Effector memory CD8-positive, alpha-beta T cell (primary cell): ENCODE results near the gene PTPRM.

Source experiments
- ATAC-seq: fragments of 150-1000 bp; cut with Tn5 transposase; replicated peaks from 2 replicates; pipeline ENCODE4 v1.10.0; 2021; ENCODE audit warnings: mild to moderate bottlenecking, moderate library complexity
- DNase-seq, 3 experiments: peaks; one replicate each; pipeline ENCODE4 v3.0.0; 2021
- H3K27ac Mint-ChIP-seq, 2 donors: one replicate each; pipeline ENCODE4 v1.8.0; 2022; ENCODE audit warnings: mild to moderate bottlenecking in 2 of 2, mixed read lengths in 2 of 2, moderate library complexity in 2 of 2
- H3K27me3 Mint-ChIP-seq, 2 donors: one replicate each; pipeline ENCODE4 v1.8.0; 2022; ENCODE audit warnings: mixed read lengths in 2 of 2
- H3K36me3 Mint-ChIP-seq: one replicate; pipeline ENCODE4 v1.8.0; 2022; ENCODE audit warnings: mild to moderate bottlenecking, moderate library complexity, mixed read lengths; ENCODE audit not compliant: insufficient read depth
- H3K4me1 Mint-ChIP-seq, 2 donors: one replicate each; pipeline ENCODE4 v1.8.0; 2022; ENCODE audit warnings: low read depth in 2 of 2, mixed read lengths in 2 of 2
- H3K4me3 Mint-ChIP-seq, 2 donors: one replicate each; pipeline ENCODE4 v1.8.0; 2022; ENCODE audit warnings: mild to moderate bottlenecking in 2 of 2, mixed read lengths in 2 of 2, moderate library complexity in 2 of 2
- H3K9me3 Mint-ChIP-seq, 2 donors: one replicate each; pipeline ENCODE4 v1.8.0; 2022; ENCODE audit warnings: mixed read lengths in 2 of 2

The PTPRM gene

DNA sequence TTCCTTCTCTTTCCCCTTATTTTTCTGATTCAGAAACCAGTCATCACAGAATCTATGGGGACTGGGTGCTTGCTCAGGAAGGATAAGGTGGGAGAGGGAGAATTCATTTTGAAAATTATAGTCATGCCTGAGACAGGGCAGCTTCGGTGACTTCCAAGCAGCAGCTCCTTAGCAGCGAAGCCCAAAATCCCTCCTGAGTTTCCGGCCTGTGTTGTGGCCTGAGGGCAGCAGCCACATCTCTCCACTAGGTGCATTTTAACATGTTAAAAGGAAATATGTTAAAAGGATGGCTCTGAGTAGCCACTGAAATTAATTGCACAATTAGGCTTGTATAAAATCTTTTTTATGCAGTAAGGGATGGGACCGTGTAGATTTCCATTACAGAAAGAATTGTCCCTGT lies 835.1 kb downstream of the PTPRM start:
- H3K27me3 Mint-ChIP-seq = no peaks in the 10 kb centered on the region

DNA sequence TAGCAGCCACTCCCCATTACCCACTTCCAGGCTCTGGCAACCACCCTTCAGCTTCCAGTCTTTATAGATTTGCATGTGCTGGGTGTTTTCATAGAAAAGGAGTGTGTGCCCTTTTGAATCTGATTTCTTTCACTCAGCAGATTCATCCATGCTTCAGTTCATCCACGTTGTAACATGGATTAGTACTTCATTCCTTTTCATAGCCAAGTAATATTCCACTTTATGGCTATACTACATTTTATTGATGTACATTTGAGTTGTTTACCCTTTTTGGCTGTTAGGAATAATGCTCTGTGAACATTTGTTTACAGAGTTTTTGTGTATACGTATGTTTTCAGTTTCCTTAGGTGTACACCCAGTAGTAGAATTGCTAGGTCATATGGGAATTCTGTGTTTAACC lies 836.6 kb downstream of the PTPRM start:
- no peaks in the 10 kb centered on the region for H3K4me1 Mint-ChIP-seq
- H3K4me3 Mint-ChIP-seq = no peak overlapping the region

More for the DNA sequence above, 835.1 kb downstream of the PTPRM start:
- peaks cover 0 to 8% of the 10 kb centered on the region in 2 donors for H3K9me3 Mint-ChIP-seq
- H3K4me1 Mint-ChIP-seq = no peaks in the 10 kb centered on the region
- no peak overlapping the region for H3K27ac Mint-ChIP-seq
- no peak overlapping the region for H3K4me3 Mint-ChIP-seq
- ATAC-seq (no peak), DNase-seq (no peak)
- H3K36me3 Mint-ChIP-seq = peaks cover 12% of the 10 kb centered on the region

GRCh38 chr18:8406186-8406867 lies 839.2 kb downstream of the PTPRM start:
- Mint-ChIP-seq H3K4me3 (no peak overlapping the region), H3K27me3 (no peaks in the 10 kb centered on the region), H3K4me1 (no peaks in the 10 kb centered on the region), H3K36me3 (no peaks in the 10 kb centered on the region), H3K27ac (no peak overlapping the region), H3K9me3 (peaks cover 6 to 26% of the 10 kb centered on the region in 2 donors)
- ATAC-seq (no peak), DNase-seq (no peak)

More for the DNA sequence above, 836.6 kb downstream of the PTPRM start:
- H3K27ac Mint-ChIP-seq = no peak overlapping the region
- ATAC-seq (no peak), DNase-seq (no peak)
- H3K36me3 Mint-ChIP-seq = peaks cover 9% of the 10 kb centered on the region
- H3K9me3 Mint-ChIP-seq = peaks cover 0 to 8% of the 10 kb centered on the region in 2 donors
- no peaks in the 10 kb centered on the region for H3K27me3 Mint-ChIP-seq

DNA sequence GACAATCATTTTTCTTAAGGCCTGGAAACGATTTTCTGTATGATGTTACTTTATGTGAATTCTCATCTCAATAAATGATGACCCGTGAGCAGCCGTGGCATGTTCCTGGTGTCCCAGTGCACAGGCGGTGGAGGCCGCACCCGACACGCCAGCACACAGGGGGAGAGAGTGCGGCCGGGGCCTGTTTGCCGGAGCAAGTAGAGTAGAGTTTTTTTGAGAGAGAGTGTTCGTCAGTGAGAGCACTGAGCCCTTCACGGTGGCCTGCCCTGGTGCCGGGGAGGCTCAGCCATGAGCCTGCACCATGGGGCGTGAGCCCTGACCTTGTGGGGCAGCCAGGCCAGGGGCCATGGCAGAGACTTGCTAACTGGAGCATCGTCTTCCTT lies 839.7 kb downstream of the PTPRM start:
- H3K36me3 Mint-ChIP-seq = no peaks in the 10 kb centered on the region
- ATAC-seq = no peak

DNA sequence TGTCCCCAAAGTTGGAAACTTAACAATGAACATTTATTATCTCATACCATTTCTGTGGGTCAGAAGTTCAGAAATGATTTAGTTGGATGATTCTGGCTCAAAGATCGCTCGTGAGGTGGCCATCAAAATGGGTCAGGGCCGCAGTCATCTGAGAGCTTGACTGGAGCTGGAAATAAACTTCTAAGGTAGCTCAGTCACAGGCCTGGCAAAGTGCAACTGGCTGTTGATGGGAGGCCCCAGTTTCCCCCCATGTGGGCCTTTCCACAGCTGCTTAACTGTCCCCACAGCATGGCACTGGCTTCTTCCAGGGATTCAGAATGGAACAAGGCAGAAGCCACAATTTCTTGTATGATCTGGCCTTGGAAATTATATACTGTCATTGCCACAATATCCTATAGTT lies 842.0 kb downstream of the PTPRM start:
- Mint-ChIP-seq H3K4me1 (no peaks in the 10 kb centered on the region), H3K27ac (no peak overlapping the region)
- ATAC-seq = no peak

More for the DNA sequence above, 839.7 kb downstream of the PTPRM start:
- no peak overlapping the region for H3K4me3 Mint-ChIP-seq
- no peak for DNase-seq
- H3K9me3 Mint-ChIP-seq = peaks cover 6 to 28% of the 10 kb centered on the region in 2 donors
- H3K27me3 Mint-ChIP-seq = no peaks in the 10 kb centered on the region
- no peaks in the 10 kb centered on the region for H3K4me1 Mint-ChIP-seq
- H3K27ac Mint-ChIP-seq = no peak overlapping the region

GRCh38 chr18:8411492-8411891 lies 844.4 kb downstream of the PTPRM start:
- Mint-ChIP-seq H3K27ac (no peak overlapping the region), H3K27me3 (peaks cover 0 to 10% of the 10 kb centered on the region in 2 donors), H3K36me3 (no peaks in the 10 kb centered on the region), H3K9me3 (peaks cover 17 to 28% of the 10 kb centered on the region in 2 donors), H3K4me3 (no peak overlapping the region), H3K4me1 (no peaks in the 10 kb centered on the region)
- DNase-seq (no peak), ATAC-seq (no peak)

More for the DNA sequence above, 842.0 kb downstream of the PTPRM start:
- Mint-ChIP-seq H3K9me3 (peaks cover 17 to 31% of the 10 kb centered on the region in 2 donors), H3K4me3 (no peak overlapping the region), H3K36me3 (no peaks in the 10 kb centered on the region), H3K27me3 (no peaks in the 10 kb centered on the region)
- DNase-seq = no peak

DNA sequence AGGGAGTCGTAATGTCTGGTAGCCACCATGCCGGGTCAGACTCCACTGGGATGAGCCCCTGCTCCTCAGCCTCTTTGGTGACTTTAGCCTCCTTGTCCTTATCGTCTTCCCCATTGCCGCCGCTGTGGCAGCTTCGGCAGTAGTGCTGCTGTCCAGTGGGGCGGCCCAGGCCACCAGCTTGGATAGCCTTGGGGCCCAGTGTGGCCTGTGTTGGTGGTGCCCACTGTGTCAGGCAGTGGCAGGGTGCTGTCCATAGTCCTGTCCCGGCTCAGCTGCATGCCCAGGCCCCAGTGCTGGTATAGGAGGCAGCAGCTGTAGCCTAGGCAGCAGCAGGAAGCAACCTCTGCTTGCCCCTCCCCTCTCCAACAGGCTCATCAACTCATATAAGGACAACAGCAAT lies 845.0 kb downstream of the PTPRM start:
- no peak overlapping the region for H3K4me3 Mint-ChIP-seq
- ATAC-seq (no peak), DNase-seq (no peak)
- H3K27me3 Mint-ChIP-seq = peaks cover 0 to 13% of the 10 kb centered on the region in 2 donors
- H3K27ac Mint-ChIP-seq = no peak overlapping the region
- H3K4me1 Mint-ChIP-seq = no peaks in the 10 kb centered on the region
- H3K9me3 Mint-ChIP-seq = peaks cover 17 to 28% of the 10 kb centered on the region in 2 donors
- no peaks in the 10 kb centered on the region for H3K36me3 Mint-ChIP-seq

- Mint-ChIP-seq H3K36me3 (no peaks in the 10 kb centered on the region), H3K27ac (no peak overlapping the region), H3K4me1 (no peaks in the 10 kb centered on the region), H3K27me3 (peaks cover 0 to 13% of the 10 kb centered on the region in 2 donors), H3K9me3 (peaks cover 17 to 28% of the 10 kb centered on the region in 2 donors), H3K4me3 (no peak overlapping the region)
- ATAC-seq = no peak
- DNase-seq = no peak
Observed at GRCh38 chr18:8413189-8413588, 846.1 kb downstream of the PTPRM start.

GRCh38 chr18:8413751-8414150 lies 846.6 kb downstream of the PTPRM start:
- Mint-ChIP-seq H3K36me3 (no peaks in the 10 kb centered on the region), H3K4me3 (no peak overlapping the region)

DNA sequence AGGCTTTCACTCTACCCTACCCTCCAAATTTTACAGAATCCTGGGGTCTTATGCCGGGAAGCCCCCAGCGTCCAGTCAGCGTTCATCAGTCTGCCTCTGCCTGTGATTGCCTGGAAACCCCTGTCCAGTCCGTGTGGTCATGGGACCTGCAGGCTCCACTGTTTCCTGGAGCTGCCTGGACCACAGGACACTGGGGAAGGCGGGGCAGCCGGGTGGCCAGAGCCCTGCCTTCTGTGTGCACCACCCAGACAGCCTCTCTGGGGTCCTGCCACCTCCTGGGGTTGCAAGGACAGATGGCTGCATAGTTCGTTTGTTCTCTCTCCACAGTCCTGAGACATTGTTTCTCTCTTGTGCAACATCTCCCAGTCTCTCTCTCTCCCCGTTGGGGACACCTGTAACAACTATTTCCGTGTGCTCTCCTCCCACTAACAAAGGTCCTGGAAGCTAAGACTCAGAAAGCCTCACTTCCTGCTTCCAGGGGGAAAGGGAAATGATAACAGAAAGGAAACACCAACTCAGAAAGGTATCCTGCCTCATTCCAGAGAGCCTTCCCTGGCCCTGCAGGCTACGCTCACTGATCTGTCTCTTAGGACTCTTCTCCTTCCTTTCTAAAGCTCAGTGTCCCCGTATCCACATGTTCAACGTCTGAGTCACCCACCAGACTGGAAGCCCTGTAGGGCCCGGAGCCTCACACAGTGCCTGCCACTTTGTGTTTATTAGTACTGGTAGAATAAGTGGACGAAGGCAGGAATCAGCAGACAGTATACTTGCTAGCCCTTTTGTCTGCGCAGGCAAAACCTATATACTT lies 849.3 kb downstream of the PTPRM start:
- DNase-seq (no peak), ATAC-seq (no peak)
- no peaks in the 10 kb centered on the region for H3K36me3 Mint-ChIP-seq
- H3K27ac Mint-ChIP-seq = no peak overlapping the region
- H3K4me3 Mint-ChIP-seq = no peak overlapping the region
- H3K27me3 Mint-ChIP-seq = peaks cover 0 to 13% of the 10 kb centered on the region in 2 donors
- no peaks in the 10 kb centered on the region for H3K4me1 Mint-ChIP-seq
- peaks cover 9 to 11% of the 10 kb centered on the region in 2 donors for H3K9me3 Mint-ChIP-seq

More at GRCh38 chr18:8413751-8414150, 846.6 kb downstream of the PTPRM start:
- Mint-ChIP-seq H3K4me1 (no peaks in the 10 kb centered on the region), H3K9me3 (peaks cover 17 to 28% of the 10 kb centered on the region in 2 donors), H3K27me3 (peaks cover 0 to 13% of the 10 kb centered on the region in 2 donors), H3K27ac (no peak overlapping the region)
- ATAC-seq = no peak
- no peak for DNase-seq

DNA sequence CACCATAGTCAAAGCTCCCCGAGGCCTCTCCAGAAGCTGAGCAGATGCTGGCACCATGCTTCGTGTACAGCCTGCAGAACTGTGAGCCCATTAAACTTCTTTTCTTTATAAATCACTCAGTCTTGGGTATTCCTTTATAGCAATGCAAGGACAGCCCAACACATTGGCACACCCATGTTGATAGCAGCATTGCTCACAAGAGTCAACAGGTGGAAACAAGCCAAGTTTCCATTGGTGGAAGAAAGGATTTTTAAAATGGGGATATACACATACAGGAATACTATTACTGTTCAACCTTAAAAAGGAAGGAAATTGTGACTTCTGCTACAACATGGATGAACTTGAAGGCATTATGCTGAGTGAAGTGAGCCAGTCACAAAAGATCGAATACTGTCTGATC lies 855.3 kb downstream of the PTPRM start:
- no peak for DNase-seq
- Mint-ChIP-seq H3K4me3 (no peak overlapping the region), H3K36me3 (no peaks in the 10 kb centered on the region), H3K4me1 (no peaks in the 10 kb centered on the region), H3K27ac (no peak overlapping the region), H3K9me3 (no peaks in the 10 kb centered on the region), H3K27me3 (no peaks in the 10 kb centered on the region)
- ATAC-seq = no peak

DNA sequence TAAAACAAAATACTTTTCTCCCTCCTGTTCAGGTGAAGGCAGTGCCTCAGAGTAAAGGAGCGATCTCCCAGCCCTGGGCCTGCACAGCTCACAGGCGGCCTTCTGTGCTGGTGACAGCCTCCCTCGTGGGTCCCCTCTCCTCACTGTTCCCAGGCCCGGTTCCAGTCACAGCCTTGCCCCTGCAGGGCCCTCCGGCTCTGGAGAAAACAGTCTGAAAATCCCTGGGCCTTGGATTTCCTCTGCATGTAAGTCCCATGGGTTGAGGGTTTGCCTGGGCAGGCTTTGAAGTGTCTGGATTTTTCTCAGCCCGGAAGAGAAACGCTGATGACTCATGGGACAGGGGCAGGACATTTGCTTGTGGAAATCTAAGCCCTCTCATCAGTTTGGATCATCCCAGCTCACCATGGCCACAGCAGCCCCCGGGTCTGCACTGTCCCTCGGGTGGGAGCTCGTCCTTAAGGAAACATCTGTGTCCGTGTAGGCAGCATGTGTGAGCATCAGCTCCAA lies 856.0 kb downstream of the PTPRM start:
- DNase-seq (no peak), ATAC-seq (no peak)
- no peak overlapping the region for H3K4me3 Mint-ChIP-seq
- no peaks in the 10 kb centered on the region for H3K27me3 Mint-ChIP-seq
- H3K4me1 Mint-ChIP-seq = no peaks in the 10 kb centered on the region
- H3K36me3 Mint-ChIP-seq = no peaks in the 10 kb centered on the region
- H3K27ac Mint-ChIP-seq = no peak overlapping the region
- H3K9me3 Mint-ChIP-seq = no peaks in the 10 kb centered on the region

GRCh38 chr18:8424481-8424880 lies 857.4 kb downstream of the PTPRM start:
- Mint-ChIP-seq H3K36me3 (peaks cover 3% of the 10 kb centered on the region), H3K4me3 (no peak overlapping the region), H3K9me3 (no peaks in the 10 kb centered on the region), H3K4me1 (no peaks in the 10 kb centered on the region), H3K27me3 (no peaks in the 10 kb centered on the region), H3K27ac (no peak overlapping the region)
- no peak for ATAC-seq
- no peak for DNase-seq
